Esophagus squamous epithelium (tissue), 4 donors: ENCODE results near the gene RABGAP1L.

Source experiments
- POLR2A ChIP-seq, 4 donors: fragments of 450-650 bp; IDR thresholded peaks; one replicate each; pipeline ENCODE4 v1.6.1; 2017; ENCODE audit warnings: antibody characterized with exemption in 4 of 4, mild to moderate bottlenecking in 4 of 4, moderate library complexity in 3 of 4
- TF ChIP-seq, protein P1 (sequence below), 6 experiments: fragments of 450-650 bp in 4 of 6; fragments of 200-600 bp in 2 of 6; sonication (generic) in 2 of 6; IDR thresholded peaks; one replicate each; pipeline ENCODE4 v1.5.1; 2016 to 2019; ENCODE audit warnings: antibody characterized with exemption in 6 of 6, mild to moderate bottlenecking in 4 of 6, moderate library complexity in 4 of 6

DNA sequence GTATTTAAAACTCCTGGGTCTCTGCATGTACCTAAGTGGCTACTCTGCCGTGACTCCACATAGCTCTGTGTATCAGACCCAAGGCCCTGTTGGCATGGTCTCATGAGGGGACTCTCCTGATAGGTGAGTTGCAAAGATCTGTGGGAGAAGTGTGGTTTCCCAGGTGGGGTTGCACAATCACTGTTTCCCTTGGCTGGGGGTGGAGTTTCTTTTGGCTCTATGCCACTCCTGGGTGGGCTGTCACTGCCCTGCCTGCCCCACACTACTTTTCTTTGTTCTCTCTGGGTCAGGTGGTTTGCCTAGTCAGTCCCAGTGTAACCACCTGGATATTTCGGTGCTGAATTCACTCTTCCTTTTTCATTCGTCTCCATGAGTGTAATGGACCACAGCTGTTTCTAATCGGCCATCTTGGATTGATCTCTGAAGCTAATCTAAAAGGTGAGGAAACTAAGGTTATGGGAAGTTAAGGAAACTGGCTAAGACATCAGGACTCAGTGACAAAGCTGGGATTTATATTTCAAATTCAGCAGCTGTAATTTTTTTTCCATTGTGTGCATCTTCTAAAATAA lies 743.3 kb downstream of the RABGAP1L start:
- TF ChIP-seq POLR2A (IDR thresholded peaks at IDR 0.05), result no peak
- TF ChIP-seq, protein P1, sequence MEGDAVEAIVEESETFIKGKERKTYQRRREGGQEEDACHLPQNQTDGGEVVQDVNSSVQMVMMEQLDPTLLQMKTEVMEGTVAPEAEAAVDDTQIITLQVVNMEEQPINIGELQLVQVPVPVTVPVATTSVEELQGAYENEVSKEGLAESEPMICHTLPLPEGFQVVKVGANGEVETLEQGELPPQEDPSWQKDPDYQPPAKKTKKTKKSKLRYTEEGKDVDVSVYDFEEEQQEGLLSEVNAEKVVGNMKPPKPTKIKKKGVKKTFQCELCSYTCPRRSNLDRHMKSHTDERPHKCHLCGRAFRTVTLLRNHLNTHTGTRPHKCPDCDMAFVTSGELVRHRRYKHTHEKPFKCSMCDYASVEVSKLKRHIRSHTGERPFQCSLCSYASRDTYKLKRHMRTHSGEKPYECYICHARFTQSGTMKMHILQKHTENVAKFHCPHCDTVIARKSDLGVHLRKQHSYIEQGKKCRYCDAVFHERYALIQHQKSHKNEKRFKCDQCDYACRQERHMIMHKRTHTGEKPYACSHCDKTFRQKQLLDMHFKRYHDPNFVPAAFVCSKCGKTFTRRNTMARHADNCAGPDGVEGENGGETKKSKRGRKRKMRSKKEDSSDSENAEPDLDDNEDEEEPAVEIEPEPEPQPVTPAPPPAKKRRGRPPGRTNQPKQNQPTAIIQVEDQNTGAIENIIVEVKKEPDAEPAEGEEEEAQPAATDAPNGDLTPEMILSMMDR (IDR thresholded peaks at IDR 0.05), result no peak
